ENCODE measurements around the gene NPY4R2.
"Not testable (repeated sequence)": the region's sequence is repeated elsewhere in the genome, so short reads cannot be mapped to it uniquely, and the experiment has no call there.

DNA sequence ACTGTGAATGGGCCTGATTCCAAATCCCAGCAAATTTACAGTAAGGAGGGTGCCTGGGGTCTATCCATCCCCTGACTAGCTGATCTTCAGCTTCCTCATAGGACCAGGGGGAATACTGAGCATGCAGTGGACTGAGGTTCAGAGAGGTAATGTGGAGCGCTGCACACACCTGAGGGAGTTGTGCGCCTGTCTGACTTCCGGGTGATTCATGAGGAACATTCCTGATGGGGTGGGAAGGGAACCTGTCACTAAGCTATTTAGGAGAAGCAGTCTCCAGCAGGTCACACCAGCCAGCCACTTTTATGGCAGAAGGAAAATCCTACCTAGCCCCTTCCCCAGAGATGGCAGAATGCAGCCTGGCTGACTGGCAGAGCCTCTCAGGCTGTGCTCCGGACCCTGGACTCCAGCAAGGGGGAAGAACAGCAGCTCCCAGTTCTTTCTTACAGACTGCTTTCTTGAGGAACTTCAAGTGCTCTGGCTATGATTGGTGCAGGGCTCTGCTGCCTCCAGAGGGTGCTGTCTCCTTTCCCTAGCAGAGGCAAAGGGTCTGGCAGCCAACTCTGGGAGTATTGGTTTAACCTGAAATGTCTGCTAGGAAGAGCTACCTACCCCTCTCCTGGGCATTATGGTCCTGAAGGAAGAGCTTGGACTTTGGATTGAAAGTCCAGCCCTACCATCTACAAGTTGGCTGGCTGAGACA, 2.5 kb upstream of the NPY4R2 start:
- TF ChIP-seq CTCF (IDR thresholded peaks at IDR 0.05; ENCODE audit: poor library complexity, severe bottlenecking); EZH2 (IDR thresholded peaks at IDR 0.05; ENCODE audit: borderline replicate concordance, insufficient read depth, low read length, poor library complexity, severe bottlenecking); POLR2AphosphoS5 (IDR thresholded peaks at IDR 0.05); TAF1 (IDR thresholded peaks at IDR 0.05; ENCODE audit: low read depth); EP300 (conservative IDR thresholded peaks at IDR 0.05; ENCODE audit: poor library complexity, severe bottlenecking); RAD21 (conservative IDR thresholded peaks at IDR 0.05); MXI1 (conservative IDR thresholded peaks at IDR 0.05; ENCODE audit: poor library complexity, severe bottlenecking); SMC3 (conservative IDR thresholded peaks at IDR 0.05; ENCODE audit: poor library complexity): not testable (repeated sequence)
- TF ChIP-seq, protein P1, sequence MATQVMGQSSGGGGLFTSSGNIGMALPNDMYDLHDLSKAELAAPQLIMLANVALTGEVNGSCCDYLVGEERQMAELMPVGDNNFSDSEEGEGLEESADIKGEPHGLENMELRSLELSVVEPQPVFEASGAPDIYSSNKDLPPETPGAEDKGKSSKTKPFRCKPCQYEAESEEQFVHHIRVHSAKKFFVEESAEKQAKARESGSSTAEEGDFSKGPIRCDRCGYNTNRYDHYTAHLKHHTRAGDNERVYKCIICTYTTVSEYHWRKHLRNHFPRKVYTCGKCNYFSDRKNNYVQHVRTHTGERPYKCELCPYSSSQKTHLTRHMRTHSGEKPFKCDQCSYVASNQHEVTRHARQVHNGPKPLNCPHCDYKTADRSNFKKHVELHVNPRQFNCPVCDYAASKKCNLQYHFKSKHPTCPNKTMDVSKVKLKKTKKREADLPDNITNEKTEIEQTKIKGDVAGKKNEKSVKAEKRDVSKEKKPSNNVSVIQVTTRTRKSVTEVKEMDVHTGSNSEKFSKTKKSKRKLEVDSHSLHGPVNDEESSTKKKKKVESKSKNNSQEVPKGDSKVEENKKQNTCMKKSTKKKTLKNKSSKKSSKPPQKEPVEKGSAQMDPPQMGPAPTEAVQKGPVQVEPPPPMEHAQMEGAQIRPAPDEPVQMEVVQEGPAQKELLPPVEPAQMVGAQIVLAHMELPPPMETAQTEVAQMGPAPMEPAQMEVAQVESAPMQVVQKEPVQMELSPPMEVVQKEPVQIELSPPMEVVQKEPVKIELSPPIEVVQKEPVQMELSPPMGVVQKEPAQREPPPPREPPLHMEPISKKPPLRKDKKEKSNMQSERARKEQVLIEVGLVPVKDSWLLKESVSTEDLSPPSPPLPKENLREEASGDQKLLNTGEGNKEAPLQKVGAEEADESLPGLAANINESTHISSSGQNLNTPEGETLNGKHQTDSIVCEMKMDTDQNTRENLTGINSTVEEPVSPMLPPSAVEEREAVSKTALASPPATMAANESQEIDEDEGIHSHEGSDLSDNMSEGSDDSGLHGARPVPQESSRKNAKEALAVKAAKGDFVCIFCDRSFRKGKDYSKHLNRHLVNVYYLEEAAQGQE (IDR thresholded peaks at IDR 0.05; ENCODE audit: borderline replicate concordance) = not testable (repeated sequence)
